ENCODE data around the gene IGF1.

DNA sequence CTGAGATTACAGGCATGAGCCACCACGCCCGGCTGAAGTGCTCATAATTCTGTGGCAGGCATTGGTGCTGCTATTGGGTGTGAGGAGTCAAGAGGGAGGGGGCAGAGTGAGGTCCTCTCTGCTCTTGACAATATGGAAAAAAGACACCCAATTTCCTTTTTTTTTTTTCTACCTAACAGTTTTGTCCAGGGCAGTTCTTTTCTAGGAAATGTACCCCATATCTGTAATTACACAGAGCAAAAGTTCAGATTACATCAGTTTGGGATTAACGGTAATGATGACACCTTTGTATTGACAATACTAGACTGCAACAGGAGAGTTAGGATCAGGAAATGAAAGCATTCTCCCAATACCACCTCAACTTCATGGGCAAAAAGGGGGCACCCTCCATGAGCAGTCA, 36.3 kb downstream of the IGF1 start:
- TF ChIP-seq EZH2 (IDR thresholded peaks at IDR 0.05) (no peak), POLR2AphosphoS5 (IDR thresholded peaks at IDR 0.05; ENCODE audit: borderline replicate concordance, low read depth, low read length) (no peak)
